CD4-positive, alpha-beta T cell (primary cell): ENCODE data around the gene SNRNP48. TPM values are rescaled to one million over a fixed set of nuclear protein-coding genes. Genes with fewer than 3 reads are reported as not detected.

Experiments
- ATAC-seq: fragments of 200-7000 bp; cut with Tn5 transposase; one replicate; pipeline ENCODE4 v1.10.0; 2022; ENCODE audit warnings: mild to moderate bottlenecking; ENCODE audit not compliant: poor library complexity
- CTCF ChIA-PET: fragments of 350-600 bp; sonication (Branson Sonifier 250); formaldehyde crosslinking; loops from one replicate; lab custom pipeline; 2021; ENCODE audit warnings: antibody characterized with exemption, inconsistent platforms; lab: Charles Lee
- POLR2A ChIA-PET: fragments of 350-600 bp; sonication (Branson Sonifier 250); formaldehyde crosslinking; loops from one replicate; lab custom pipeline; 2021; ENCODE audit warnings: antibody characterized with exemption, inconsistent platforms; lab: Charles Lee
- DNase-seq, 14 experiments: peaks; one replicate each; pipeline ENCODE4 v3.0.0-alpha.2; 2013 to 2020; ENCODE audit warnings: mixed read lengths in 2 of 14
- H3K27ac ChIP-seq, 2 donors: one replicate each; pipeline versions ENCODE4 v1.5.1 to v1.7.0; 2013; ENCODE audit warnings: low read length in 2 of 2, low read depth in 1 of 2, mild to moderate bottlenecking in 1 of 2
- H3K27me3 ChIP-seq, 2 experiments: 1 replicate in 1 of 2; 2 replicates in 1 of 2; pipeline versions ENCODE4 v1.6.1 to v1.7.0; 2013; ENCODE audit warnings: low read length in 2 of 2, control low read depth in 1 of 2, mild to moderate bottlenecking in 1 of 2, moderate library complexity in 1 of 2; ENCODE audit not compliant: insufficient read depth in 2 of 2, control insufficient read depth in 1 of 2
- H3K36me3 ChIP-seq: one replicate; pipeline ENCODE4 v1.6.1; 2013; ENCODE audit warnings: low read length, control low read depth; ENCODE audit not compliant: insufficient read depth
- H3K4me1 ChIP-seq: one replicate; pipeline ENCODE4 v1.6.1; 2013; ENCODE audit warnings: low read length, control low read depth; ENCODE audit not compliant: insufficient read depth
- H3K4me3 ChIP-seq: one replicate; pipeline ENCODE4 v1.5.1; 2013; ENCODE audit warnings: mild to moderate bottlenecking, low read length, moderate library complexity
- H3K9me3 ChIP-seq, 2 experiments: 1 replicate in 1 of 2; 2 replicates in 1 of 2; pipeline versions ENCODE4 v1.6.1 to v1.7.0; 2013; ENCODE audit warnings: low read length in 2 of 2, mild to moderate bottlenecking in 2 of 2, control low read depth in 1 of 2, moderate library complexity in 1 of 2; ENCODE audit not compliant: control insufficient read depth in 1 of 2, insufficient read depth in 1 of 2
- H3K27ac Mint-ChIP-seq: one replicate; pipeline ENCODE4 v1.8.0; 2020; ENCODE audit warnings: mixed read lengths
- H3K27me3 Mint-ChIP-seq: one replicate; pipeline ENCODE4 v1.8.0; 2021; ENCODE audit warnings: mixed read lengths
- H3K36me3 Mint-ChIP-seq: one replicate; pipeline ENCODE4 v1.8.0; 2021; ENCODE audit warnings: low read depth, mixed read lengths
- H3K4me1 Mint-ChIP-seq: one replicate; pipeline ENCODE4 v1.8.0; 2021; ENCODE audit warnings: low read depth, mixed read lengths
- H3K4me3 Mint-ChIP-seq: one replicate; pipeline ENCODE4 v1.8.0; 2020; ENCODE audit warnings: mild to moderate bottlenecking, mixed read lengths
- H3K9me3 Mint-ChIP-seq: one replicate; pipeline ENCODE4 v1.8.0; 2020; ENCODE audit warnings: mixed read lengths
- intact Hi-C, 2 experiments: fragments of 100-400 bp; cut with DNase I in 1 of 2; cut with micrococcal nuclease in 1 of 2; formaldehyde crosslinking; loops; one replicate each; pipeline versions ENCODE4 v1.15.1 to v1.9.0; 2023 to 2025; cut with DNase I, micrococcal nuclease
- total RNA-seq, 174 experiments: library from RNA in 2 of 174; stranded (reverse) in 2 of 174; gene quantifications; one replicate each; pipeline ENCODE4 v1.2.3 and lab custom pipeline; 2021 to 2026
- TF ChIP-seq, protein P1 (sequence below): fragments of 200-600 bp; IDR thresholded peaks from one replicate; pipeline ENCODE4 v1.8.0; 2022; ENCODE audit warnings: antibody characterized with exemption, mild to moderate bottlenecking

SNRNP48 gene
- total RNA-seq, 2 experiments from 2014 or later, result 12.1 to 13.4 TPM

DNA sequence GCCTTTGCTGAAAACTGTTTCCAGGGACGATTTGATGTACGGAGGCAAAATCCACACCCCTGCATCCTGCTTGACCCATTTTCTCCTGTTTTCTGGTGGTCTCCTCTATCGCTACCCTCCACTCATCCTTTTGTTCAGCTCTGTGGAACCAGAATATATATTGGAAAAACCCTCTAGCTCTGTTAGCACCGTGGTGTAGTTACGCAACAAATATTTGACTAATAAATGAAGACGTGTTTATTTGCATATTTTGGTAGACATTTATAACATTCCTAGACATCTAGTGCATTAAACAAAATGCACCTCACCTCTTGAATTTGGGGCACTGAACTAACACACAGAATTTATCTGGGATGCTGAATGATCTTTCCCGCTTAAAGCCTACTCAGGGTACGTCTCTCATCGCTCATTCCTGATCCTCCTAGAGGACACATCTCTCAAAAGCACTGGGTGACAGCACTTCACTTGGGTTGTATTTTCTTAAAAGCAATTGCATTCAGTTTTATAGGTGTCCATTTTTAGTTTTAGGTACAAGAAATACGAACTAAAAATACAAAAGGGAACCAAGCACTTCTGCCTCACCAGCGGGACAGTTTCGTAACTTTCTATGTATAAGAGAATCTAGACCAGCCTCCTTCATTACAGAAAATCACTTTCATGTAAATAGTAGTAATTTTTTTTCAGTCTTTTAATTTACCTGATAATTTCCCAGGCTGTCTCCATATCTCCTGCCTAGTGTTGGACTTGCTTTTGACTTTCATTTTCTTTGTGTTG lies 59.2 kb downstream of the SNRNP48 start:
- ATAC-seq (no peak), DNase-seq (peak in 1 of 14 experiments; percentile 1)
- Mint-ChIP-seq H3K27ac (no peak overlapping the region), H3K9me3 (no peaks in the 10 kb centered on the region), H3K4me3 (no peak overlapping the region), H3K36me3 (no peaks in the 10 kb centered on the region), H3K4me1 (peaks cover 13% of the 10 kb centered on the region), H3K27me3 (peaks cover 13% of the 10 kb centered on the region)
- Histone ChIP-seq H3K36me3 (no peaks in the 10 kb centered on the region), H3K27me3 (no peaks in the 10 kb centered on the region), H3K27ac (no peak overlapping the region), H3K4me1 (no peaks in the 10 kb centered on the region), H3K9me3 (no peaks in the 10 kb centered on the region), H3K4me3 (no peak overlapping the region)
- ChIA-PET POLR2A (no interaction called here), CTCF (no interaction called here)
- TF ChIP-seq, protein P1, sequence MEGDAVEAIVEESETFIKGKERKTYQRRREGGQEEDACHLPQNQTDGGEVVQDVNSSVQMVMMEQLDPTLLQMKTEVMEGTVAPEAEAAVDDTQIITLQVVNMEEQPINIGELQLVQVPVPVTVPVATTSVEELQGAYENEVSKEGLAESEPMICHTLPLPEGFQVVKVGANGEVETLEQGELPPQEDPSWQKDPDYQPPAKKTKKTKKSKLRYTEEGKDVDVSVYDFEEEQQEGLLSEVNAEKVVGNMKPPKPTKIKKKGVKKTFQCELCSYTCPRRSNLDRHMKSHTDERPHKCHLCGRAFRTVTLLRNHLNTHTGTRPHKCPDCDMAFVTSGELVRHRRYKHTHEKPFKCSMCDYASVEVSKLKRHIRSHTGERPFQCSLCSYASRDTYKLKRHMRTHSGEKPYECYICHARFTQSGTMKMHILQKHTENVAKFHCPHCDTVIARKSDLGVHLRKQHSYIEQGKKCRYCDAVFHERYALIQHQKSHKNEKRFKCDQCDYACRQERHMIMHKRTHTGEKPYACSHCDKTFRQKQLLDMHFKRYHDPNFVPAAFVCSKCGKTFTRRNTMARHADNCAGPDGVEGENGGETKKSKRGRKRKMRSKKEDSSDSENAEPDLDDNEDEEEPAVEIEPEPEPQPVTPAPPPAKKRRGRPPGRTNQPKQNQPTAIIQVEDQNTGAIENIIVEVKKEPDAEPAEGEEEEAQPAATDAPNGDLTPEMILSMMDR, result no peak
- intact Hi-C loops, result no loop called here

DNA sequence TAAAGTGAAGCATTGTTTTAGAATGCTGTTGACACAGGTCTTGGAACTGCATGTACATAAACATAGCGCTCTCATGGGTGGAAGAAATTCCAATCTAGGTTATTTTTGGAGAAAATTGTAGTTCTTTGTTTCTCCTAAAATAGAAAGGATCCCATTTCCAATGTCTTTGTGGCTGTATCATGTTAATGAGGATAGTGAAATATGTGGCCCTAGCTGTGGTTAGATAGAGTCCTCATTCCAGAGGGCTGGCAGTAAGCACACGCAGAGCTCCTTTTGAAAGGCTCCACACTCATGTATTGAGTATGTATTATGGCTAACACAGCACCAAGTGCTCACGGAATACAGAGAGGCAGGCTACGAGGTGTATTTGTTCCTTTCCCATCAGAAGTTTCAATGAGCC lies 60.9 kb downstream of the SNRNP48 start:
- intact Hi-C loops, result no loop called here
- ATAC-seq, result no peak
- no peak for DNase-seq
- Mint-ChIP-seq H3K27me3 (peaks cover 23% of the 10 kb centered on the region), H3K4me1 (peaks cover 13% of the 10 kb centered on the region), H3K36me3 (no peaks in the 10 kb centered on the region), H3K9me3 (no peaks in the 10 kb centered on the region), H3K27ac (no peak overlapping the region), H3K4me3 (no peak overlapping the region)
- H3K9me3 ChIP-seq, result no peaks in the 10 kb centered on the region
- no peaks in the 10 kb centered on the region for H3K27me3 ChIP-seq
- no peak overlapping the region for H3K4me3 ChIP-seq
- no peak overlapping the region for H3K27ac ChIP-seq
- CTCF ChIA-PET, result no interaction called here
- H3K4me1 ChIP-seq, result no peaks in the 10 kb centered on the region
- H3K36me3 ChIP-seq, result no peaks in the 10 kb centered on the region
- POLR2A ChIA-PET, result no interaction called here
- TF ChIP-seq, protein P1, result no peak

DNA sequence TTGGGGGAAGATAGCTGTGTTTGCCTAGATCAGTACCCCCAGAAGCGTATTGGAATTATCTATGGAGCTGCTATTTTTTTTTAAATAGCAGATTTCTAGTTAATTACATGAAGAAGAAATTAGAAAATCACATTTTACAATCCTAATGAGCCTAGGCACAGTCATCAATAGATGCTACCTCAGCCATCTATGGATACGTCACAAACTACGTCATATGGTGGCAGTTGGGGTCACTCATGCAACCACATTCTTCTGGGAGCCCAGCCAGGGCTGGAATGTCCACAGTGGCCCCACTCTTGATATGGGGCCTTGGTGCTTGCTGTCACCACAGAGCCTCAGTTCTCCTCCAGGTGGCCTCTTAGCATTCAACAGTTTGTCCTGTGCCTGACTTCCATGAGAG lies 63.0 kb downstream of the SNRNP48 start:
- H3K9me3 ChIP-seq, result no peaks in the 10 kb centered on the region
- no peak for ATAC-seq
- DNase-seq, result no peak
- TF ChIP-seq, protein P1, result no peak
- no peaks in the 10 kb centered on the region for H3K9me3 Mint-ChIP-seq
- no peak overlapping the region for H3K4me3 ChIP-seq
- H3K36me3 Mint-ChIP-seq, result no peaks in the 10 kb centered on the region
- intact Hi-C loops, result no loop called here
- H3K27me3 ChIP-seq, result no peaks in the 10 kb centered on the region
- POLR2A ChIA-PET, result no interaction called here
- H3K27ac ChIP-seq, result no peak overlapping the region
- H3K27me3 Mint-ChIP-seq, result peaks cover 29% of the 10 kb centered on the region
- CTCF ChIA-PET, result no interaction called here
- no peak overlapping the region for H3K4me3 Mint-ChIP-seq
- no peaks in the 10 kb centered on the region for H3K4me1 ChIP-seq
- H3K36me3 ChIP-seq, result no peaks in the 10 kb centered on the region
- peaks cover 4% of the 10 kb centered on the region for H3K4me1 Mint-ChIP-seq
- no peak overlapping the region for H3K27ac Mint-ChIP-seq
